Measurements from ENCODE around the gene ZSCAN20. TPM values are rescaled to one million over a fixed set of nuclear protein-coding genes. Genes with fewer than 3 reads are reported as not detected.

The ZSCAN20 gene
- polyA plus RNA-seq, 3 donors, result 5.1 to 6.0 (median 5.6) TPM

DNA sequence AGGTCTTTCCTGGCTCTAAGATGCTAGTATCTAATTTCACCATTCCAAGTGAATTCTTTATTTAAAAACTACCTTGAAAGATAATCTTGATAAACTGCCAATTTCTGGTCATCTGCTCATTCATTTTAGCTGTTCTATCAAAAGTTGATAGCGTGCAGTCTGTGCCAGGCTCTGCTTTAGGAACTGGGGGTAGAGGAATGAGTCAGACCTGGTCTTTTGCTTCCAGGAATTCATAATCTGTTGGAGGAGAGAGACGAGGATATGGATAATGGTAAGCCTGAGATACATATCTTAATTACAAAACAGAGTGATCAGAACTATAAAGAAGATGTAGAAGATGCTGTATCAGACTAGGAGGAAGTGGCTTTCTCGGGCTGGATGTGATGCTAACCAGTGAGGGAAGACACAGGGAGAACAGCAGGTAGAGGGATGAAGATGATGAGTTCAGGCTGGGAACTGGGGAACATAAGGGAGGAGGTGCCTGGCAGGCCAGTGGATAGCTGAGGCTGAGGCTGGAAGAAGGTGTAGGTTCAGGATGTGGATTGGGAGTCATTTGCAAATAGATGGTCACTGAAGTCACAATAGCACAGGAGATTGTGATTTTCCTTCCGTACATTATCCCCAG is 29.3 kb upstream of the ZSCAN20 start:
- DNase-seq (ENCODE audit: low read depth in 3 of 3, low spot score in 2 of 3), result no peak

- peak in 1 of 3 donors; percentile 64 for DNase-seq (ENCODE audit: low read depth in 3 of 3, low spot score in 2 of 3)
Measured at GRCh38 chr1:33443705-33444180, 28.7 kb upstream of the ZSCAN20 start.

DNA sequence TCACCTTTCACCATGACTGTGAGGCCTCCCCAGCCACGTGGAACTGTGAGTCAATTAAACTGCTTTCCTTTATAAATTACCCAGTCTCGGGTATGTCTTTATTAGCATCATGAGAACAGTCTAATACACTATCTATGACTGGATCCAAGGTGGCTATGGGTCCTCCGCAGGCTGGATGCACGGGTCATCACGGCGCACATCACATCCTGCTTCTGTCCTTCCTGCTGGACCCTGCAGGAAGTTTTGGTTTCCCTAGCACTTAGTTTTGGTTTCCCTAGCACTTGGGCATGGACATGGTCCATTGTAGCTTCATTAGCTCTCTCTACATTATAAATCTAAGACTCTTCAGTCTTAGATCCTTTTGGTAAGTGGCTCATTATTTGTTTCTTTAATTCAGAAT is 27.3 kb upstream of the ZSCAN20 start:
- no peak for DNase-seq (ENCODE audit: low read depth in 3 of 3, low spot score in 2 of 3)

DNA sequence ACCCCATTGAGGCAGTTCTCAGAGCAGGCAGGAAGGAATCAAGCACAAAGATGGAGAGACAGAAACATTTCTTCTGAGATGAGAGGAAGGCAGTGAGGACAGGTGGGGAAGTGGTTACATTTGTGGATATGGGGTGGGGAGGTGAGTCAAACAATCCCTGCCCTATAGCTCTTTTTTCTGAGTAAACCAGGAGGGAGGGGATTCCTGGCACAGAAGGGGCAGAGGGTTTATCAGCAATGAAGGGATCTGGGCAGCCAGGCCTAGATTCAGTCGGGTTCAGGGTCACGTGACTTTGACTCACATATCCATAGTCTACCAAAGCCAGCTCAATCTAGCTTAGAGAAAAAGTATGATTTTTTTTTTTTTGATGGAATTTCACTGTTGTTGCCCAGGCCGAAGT is 25.9 kb upstream of the ZSCAN20 start:
- DNase-seq (ENCODE audit: low read depth in 3 of 3, low spot score in 2 of 3), result no peak

- no peak for DNase-seq (ENCODE audit: low read depth in 3 of 3, low spot score in 2 of 3)
Measured at GRCh38 chr1:33454646-33455282, 17.7 kb upstream of the ZSCAN20 start.

DNA sequence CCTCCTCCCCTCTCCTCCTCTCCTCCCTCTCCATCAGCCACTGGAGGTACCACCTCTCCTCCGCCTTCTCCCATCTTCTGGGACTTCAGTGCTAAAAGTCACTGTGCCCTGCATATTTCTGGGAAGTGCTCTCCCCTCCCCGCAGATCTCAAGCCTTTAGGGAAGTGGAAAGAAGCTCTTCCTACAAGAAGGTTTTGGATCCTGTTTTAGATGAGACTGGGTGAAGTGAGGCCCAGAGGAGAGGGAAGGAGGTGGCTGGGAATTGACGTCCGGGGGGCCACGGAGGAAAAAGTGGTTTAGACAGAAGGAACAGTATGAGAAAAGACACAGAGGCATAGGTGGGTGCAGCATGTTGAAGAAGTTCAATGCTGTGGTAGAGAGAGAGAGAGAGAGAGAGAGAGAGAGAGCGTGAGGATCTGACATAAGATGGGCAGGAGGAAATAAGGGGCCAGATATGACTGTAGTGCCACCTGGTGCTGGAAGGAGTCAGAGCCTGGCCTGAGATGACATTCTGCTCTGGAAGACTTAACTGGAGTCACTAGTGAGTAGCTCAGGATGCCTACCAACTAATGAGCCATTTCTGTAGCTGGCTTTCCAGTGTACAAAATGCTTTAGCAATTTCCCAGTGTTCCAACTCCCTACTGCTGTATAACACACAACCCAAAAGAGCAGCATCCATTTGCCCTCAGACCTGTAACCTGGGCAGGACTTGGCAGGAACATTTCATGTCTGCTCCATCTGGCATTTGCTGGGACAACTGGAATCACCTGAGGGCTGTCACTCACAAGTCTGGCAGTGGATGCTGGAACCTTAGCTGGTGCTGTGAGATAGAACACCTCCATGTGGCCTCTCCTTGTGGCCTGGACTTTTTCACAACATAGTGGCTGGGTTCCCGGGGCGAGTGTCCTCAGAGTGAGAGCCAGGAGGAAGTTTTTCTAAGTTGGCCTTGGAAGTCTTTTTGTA is 16.6 kb upstream of the ZSCAN20 start:
- peak in 1 of 3 donors; percentile 65 for DNase-seq (ENCODE audit: low read depth in 3 of 3, low spot score in 2 of 3)

- no peak for DNase-seq (ENCODE audit: low read depth in 3 of 3, low spot score in 2 of 3)
Measured at GRCh38 chr1:33456502-33456886, 16.0 kb upstream of the ZSCAN20 start.

DNA sequence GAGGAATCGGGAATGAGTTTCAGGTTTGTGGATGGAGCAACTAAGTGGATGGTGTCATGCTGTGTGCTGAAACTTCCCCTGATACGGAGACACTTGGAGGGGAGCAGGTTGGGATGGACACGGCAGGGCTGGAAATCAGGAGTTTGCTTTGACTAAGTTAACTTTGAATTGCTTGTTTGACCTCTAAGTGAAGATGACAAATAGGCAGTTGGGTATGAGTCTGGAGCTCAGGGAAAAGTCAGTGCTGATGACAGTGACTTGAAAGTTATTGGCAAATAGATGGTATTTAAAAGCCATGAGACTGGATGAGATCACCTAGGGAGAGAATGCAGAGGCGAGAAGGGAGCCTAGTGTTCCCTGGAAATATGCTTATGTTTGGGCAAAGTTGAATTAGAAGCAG is 12.8 kb upstream of the ZSCAN20 start:
- DNase-seq (ENCODE audit: low read depth in 3 of 3, low spot score in 2 of 3), result no peak

- DNase-seq (ENCODE audit: low read depth in 3 of 3, low spot score in 2 of 3), result no peak
Measured at GRCh38 chr1:33460144-33460543, 12.3 kb upstream of the ZSCAN20 start.

DNA sequence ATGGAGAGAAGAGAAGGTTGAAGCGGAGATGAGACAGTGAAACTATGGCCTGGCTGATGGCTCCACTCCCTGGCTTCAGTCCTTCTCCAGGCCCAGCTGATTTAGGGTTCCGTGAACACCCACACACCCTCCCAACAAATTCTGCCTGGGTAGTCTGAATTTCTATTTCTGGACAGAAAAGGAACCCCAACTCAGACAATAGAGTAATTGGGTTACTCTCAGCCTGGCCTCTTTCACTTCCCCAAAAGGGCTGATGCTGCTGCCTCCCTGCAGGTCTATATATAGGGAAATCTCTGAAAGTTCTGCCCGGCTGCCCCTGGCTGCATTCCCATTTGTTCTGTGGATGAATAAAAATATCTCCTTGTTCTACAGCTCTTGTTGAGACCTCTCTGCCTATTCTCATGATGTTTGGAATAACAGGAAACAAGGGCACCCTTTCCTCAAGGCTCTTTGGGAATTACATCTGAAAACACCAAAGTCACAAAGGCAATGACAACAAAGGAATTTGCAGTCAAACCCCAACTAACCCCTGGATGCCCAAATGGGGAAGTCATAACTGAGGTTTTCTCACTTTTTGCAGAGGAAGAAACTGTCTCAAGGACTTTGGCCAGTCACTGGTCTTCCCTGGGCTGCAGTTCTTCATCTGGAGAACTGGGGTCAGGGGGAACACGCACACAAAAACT is 11.4 kb upstream of the ZSCAN20 start:
- DNase-seq (ENCODE audit: low read depth in 3 of 3, low spot score in 2 of 3), result no peak

DNA sequence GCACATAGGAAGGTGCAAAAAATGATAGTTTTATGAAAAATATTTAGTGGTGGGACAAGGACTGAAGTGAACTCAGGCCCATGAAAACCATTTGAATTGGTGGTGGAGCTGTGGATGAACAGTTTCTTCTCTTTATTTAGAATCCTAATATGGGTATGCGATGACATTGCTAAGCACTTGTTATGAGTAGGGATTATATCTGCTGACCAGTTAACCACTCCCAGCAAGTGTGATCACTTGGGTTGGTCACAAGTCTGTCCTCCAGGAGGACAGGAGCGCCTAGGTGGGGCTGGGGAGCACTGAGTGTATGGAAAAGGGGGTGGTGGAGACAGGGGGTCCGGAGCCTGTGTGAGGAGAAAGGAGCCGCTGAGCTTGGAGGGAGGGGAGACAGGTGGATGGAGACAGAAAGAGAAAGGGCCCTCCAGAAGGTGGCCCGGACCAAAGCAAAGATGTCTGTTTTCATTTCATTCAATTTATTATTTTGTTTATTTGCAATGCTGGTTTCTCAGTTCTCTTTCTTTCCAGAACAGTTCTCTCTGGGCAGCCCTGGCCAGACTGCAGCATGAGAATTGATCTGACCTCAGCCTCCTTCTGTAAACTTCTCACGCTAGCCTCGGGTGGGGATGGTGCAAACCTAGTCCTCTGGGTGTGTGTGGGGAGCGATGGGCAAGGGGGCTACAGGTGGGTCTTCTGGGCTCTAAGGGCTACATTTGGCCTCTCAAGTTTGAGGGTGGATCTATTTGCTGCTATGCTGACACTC is 9.9 kb upstream of the ZSCAN20 start:
- DNase-seq (ENCODE audit: low read depth in 3 of 3, low spot score in 2 of 3), result no peak

DNA sequence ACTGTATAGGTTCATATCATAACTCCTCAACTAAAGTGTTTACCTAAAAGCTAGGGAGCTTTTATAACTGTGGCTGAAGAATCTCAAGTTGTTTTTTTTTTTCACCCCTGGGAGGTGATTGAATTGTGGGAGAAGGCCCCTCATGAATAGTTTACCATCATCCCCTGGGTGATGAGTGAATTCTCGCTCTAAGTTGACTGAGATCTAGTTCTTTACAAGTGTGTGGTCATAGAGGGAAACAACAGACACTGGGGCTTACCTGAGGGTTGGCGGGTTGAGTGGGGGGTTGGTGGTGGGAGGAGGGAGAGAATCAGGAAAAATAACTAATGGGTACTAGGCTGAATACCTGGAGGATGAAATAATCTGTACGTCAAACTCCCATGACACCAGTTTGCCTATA is 7.9 kb upstream of the ZSCAN20 start:
- DNase-seq (ENCODE audit: low read depth in 3 of 3, low spot score in 2 of 3), result no peak

GRCh38 chr1:33465316-33465715 is 7.1 kb upstream of the ZSCAN20 start:
- no peak for DNase-seq (ENCODE audit: low read depth in 3 of 3, low spot score in 2 of 3)

DNA sequence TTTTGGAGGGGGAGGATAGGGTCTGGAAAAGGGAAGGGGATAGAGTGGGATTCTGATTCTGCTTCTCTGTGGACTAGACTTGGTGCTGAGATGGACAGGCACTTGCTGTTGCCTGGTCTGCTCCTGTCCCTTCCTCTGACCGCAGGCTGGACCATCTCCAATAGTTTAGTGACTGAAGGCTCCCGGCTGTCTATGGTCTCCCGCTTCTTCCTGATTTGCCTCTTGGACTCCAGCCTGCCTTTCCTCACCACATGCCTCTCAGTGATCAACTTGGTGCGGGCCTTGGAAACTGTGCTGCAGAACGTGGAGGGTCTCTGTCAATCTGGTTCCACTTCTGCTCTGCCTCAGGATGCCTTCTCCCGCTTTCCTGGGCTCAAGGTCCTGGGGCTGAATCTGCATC is 6.3 kb upstream of the ZSCAN20 start:
- no peak for DNase-seq (ENCODE audit: low read depth in 3 of 3, low spot score in 2 of 3)

GRCh38 chr1:33468011-33468410 is 4.4 kb upstream of the ZSCAN20 start:
- DNase-seq (ENCODE audit: low read depth in 3 of 3, low spot score in 2 of 3), result no peak

DNA sequence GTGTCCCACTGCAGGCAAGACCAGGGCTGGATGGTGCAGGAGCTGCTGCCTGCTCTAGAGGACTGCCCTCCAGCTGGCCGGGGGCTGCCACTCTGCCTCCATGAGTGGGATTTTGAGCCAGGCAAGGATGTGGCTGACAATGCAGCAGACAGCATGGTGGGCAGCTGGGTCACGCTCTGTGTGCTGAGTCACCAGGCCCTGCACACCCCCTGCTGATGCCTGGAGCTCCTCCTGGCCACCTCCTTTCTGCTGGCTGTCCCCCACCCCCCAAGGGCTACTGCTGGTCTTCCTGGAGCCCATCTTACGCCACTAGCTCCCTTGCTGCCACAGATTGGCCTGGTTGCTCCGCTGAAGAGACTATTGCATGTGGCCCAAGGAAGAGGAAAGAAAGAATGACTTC is 3.9 kb upstream of the ZSCAN20 start:
- DNase-seq (ENCODE audit: low read depth in 3 of 3, low spot score in 2 of 3), result no peak

DNA sequence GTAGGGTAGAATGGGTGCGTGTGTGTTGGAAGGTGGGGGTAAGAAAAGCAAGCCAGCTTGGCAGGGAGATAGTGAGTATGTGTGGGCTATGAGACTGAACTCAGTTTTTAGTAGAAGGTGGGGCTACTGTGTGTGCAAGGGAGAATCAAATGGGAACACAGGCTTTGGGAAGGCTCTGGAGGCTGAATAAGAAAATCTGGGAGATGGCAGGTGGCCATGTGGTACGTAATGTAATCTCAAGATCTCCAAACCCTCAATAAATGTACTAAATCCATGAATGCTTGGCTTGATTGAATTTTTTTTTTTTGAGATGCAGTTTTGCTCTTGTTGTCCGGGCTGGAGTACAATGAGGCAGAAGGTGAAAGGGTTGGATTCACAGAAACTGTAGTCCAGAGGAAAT is 3.5 kb upstream of the ZSCAN20 start:
- DNase-seq (ENCODE audit: low read depth in 3 of 3, low spot score in 2 of 3), result no peak

DNA sequence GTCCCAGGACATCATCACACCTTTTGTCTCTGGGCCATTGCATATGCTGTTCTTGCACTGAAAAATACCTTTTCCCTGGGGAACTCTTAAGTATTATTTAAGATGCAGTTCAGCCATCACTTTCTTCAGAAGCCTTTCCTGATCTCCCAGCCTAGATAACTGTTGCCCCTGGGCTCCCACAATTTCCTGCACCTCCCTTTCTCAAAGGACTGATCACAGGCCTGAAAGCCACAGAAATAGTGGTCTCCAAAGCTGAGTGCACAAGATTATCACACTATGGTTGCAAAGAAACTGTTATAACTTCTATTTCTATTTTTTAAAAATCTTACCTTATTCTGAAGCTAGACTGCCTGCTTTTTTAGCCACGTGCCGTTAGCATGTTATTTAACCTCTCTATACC is 2.8 kb upstream of the ZSCAN20 start:
- no peak for DNase-seq (ENCODE audit: low read depth in 3 of 3, low spot score in 2 of 3)

GRCh38 chr1:33470495-33471012 is 1.9 kb upstream of the ZSCAN20 start:
- peak; percentile 72 for DNase-seq (ENCODE audit: low read depth in 3 of 3, low spot score in 2 of 3)

- no peak for DNase-seq (ENCODE audit: low read depth in 3 of 3, low spot score in 2 of 3)
Measured at GRCh38 chr1:33471416-33471815, 1.0 kb upstream of the ZSCAN20 start.
